Measurements from ENCODE around the gene DNAAF3.
A peak's percentile ranks its signal among the peaks of the same experiment; 100 is the strongest.

The DNAAF3 gene

DNA sequence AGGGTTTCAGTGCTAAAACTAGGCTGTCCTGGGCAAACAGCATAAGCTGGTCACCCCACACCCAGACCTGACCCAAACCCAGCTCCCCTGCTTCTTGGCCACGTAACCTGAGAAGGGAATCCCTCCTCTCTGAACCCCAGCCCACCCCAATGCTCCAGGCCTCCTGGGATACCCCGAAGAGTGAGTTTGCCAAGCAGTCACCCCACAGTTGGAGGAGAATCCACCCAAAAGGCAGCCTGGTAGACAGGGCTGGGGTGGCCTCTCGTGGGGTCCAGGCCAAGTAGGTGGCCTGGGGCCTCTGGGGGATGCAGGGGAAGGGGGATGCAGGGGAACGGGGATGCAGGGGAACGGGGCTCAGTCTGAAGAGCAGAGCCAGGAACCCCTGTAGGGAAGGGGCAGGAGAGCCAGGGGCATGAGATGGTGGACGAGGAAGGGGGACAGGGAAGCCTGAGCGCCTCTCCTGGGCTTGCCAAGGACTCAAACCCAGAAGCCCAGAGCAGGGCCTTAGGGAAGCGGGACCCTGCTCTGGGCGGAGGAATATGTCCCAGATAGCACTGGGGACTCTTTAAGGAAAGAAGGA is 51.8 kb downstream of the DNAAF3 start:
- Histone ChIP-seq H3K4me3 (ENCODE audit: low read depth, low read length) (no peak overlapping the region), H3K9ac (ENCODE audit: low read length) (no peak overlapping the region), H3K4me1 (ENCODE audit: control insufficient read depth, insufficient read depth, low read length) (peaks cover 24% of the 10 kb centered on the region), H3K9me3 (ENCODE audit: control insufficient read depth, insufficient read depth, low read depth, low read length) (no peaks in the 10 kb centered on the region), H3K27ac (ENCODE audit: low read depth, low read length) (no peak overlapping the region), H3K27me3 (ENCODE audit: control insufficient read depth, insufficient read depth, low read length) (no peaks in the 10 kb centered on the region), H3K36me3 (ENCODE audit: control insufficient read depth, insufficient read depth, low read length) (peaks cover 9% of the 10 kb centered on the region)

DNA sequence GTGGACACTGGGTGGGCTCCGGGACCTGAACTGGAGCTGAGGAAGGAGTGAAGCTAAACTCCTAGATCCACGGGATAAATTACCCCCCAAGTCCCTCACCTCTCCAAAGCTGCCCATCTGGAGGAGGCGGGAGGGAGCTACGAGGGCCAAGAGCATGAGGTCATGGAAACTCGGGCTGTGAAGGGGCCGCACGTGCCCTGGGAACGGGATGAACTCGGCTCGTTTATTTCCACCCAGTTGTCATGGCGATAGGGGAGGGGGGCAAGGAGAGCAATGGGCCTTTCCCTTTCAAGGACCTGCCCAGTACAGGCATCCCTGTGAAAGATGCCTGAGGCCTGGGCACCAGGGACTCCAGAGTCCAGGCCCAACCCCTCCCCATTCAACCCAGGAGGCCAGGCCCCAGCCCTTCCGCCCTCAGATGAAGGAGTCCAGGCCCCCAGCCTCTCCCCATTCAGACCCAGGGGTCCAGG is 52.8 kb downstream of the DNAAF3 start:
- H3K27ac ChIP-seq (ENCODE audit: low read depth, low read length): peak overlapping the region; percentile 67; the same call in 1 of the 2 replicates

DNA sequence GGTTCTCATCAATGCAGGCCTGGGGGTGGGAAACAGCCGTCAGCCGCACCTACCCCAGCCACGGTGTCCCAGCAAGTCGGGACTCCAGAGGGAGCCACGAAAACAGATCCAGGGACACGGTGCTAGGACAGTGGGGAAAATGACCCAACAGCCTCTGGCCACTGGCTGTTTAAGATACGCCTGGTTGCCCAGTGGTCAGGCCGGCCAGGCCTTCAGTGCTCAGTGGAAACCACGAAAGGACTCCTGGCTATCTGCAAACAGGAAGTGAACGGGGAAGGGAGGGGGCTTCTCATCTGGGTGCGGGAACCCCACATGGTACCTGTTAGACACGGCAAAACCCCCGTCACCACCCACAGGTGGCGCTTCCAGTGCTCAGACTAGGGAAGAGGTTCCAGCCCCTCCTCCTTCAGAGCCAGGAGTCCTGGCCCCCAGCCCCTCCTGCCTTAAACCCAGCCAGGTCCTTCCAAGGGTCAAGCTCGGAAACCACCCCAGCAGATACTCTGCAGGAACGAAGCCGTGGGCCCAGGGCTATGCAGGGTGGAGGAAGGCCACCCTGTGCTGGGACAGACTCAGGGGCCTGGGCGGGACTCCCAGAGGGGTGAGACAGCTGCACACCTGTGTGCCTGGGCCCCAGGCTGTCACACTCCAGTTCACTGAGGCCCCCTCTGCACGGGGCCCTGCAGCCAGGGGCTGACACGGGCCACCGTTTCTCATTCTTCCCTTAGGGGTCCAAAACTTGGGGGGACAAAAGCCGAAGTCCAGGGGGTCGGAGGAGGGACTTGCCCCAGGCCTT is 53.4 kb downstream of the DNAAF3 start:
- H3K4me1 ChIP-seq (ENCODE audit: control insufficient read depth, insufficient read depth, low read length): peaks cover 24% of the 10 kb centered on the region
- H3K36me3 ChIP-seq (ENCODE audit: control insufficient read depth, insufficient read depth, low read length): peaks cover 19% of the 10 kb centered on the region
- H3K4me3 ChIP-seq (ENCODE audit: low read depth, low read length): no peak overlapping the region
- peak overlapping the region; percentile 59 for H3K9ac ChIP-seq (ENCODE audit: low read length)
- no peaks in the 10 kb centered on the region for H3K9me3 ChIP-seq (ENCODE audit: control insufficient read depth, insufficient read depth, low read depth, low read length)
- H3K27ac ChIP-seq (ENCODE audit: low read depth, low read length): peak overlapping the region; percentile 67; the same call in 1 of the 2 replicates
- H3K27me3 ChIP-seq (ENCODE audit: control insufficient read depth, insufficient read depth, low read length): no peaks in the 10 kb centered on the region

More for the DNA sequence above, 52.8 kb downstream of the DNAAF3 start:
- H3K9ac ChIP-seq (ENCODE audit: low read length): peak overlapping the region; percentile 59
- no peaks in the 10 kb centered on the region for H3K27me3 ChIP-seq (ENCODE audit: control insufficient read depth, insufficient read depth, low read length)
- H3K4me1 ChIP-seq (ENCODE audit: control insufficient read depth, insufficient read depth, low read length): peaks cover 24% of the 10 kb centered on the region
- peaks cover 19% of the 10 kb centered on the region for H3K36me3 ChIP-seq (ENCODE audit: control insufficient read depth, insufficient read depth, low read length)
- no peak overlapping the region for H3K4me3 ChIP-seq (ENCODE audit: low read depth, low read length)
- no peaks in the 10 kb centered on the region for H3K9me3 ChIP-seq (ENCODE audit: control insufficient read depth, insufficient read depth, low read depth, low read length)

DNA sequence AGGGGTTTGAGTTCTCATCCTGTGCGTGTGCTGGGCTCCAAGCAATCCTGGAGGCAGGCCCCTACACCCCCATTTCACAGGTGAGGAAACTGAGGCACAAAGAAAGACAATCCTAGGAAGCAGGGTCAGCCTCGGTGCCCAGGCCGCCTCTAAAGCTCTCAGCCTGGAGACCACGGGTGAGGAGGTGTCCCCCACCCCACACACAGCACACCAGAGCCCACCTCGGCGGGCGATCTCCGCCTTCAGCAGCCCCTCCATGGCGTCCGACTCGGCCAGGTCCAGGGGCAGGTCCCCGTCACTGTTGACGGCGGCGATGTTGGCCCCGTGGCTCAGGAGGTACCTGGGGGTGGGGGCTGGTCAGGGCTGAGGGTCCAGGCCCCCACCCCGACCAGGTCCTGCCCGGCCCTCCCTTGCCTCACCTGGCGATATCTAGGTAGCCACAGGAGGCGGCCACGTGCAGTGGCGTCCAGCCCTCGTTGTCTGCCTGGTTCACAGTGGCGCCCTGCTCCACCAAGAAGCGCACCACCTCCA is 54.1 kb downstream of the DNAAF3 start:
- Histone ChIP-seq H3K36me3 (ENCODE audit: control insufficient read depth, insufficient read depth, low read length) (peaks cover 19% of the 10 kb centered on the region), H3K9me3 (ENCODE audit: control insufficient read depth, insufficient read depth, low read depth, low read length) (no peaks in the 10 kb centered on the region), H3K4me3 (ENCODE audit: low read depth, low read length) (no peak overlapping the region), H3K9ac (ENCODE audit: low read length) (no peak overlapping the region), H3K27ac (ENCODE audit: low read depth, low read length) (no peak overlapping the region), H3K27me3 (ENCODE audit: control insufficient read depth, insufficient read depth, low read length) (no peaks in the 10 kb centered on the region), H3K4me1 (ENCODE audit: control insufficient read depth, insufficient read depth, low read length) (peaks cover 24% of the 10 kb centered on the region)

DNA sequence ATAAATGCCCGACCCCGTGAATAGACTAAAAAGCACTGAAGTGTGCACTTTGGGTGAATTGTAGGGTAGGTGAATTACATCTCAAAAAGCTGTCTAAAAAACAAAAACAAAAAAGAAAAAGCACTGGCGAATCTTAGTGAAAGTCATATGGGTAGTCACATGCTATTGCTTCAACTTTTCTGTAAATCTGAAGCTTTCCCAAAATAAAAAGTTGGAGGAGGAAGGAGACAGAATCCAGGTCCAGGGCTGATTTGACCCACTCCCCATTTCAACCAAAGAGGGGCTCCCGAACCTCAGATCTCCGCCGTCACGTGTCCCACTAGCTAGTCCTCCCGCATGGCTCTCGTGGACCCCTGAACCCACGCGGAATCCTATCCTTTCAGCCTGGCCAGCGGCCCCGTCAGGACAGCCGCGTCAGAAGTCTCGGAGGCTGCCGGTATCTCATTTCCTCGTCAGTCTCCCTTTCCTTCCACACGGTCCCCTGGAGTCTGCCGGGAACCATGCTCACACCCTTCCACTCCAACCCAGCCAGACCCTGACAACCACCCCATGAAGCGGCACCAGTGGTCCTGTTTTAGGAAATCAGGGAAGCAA is 55.1 kb downstream of the DNAAF3 start:
- Histone ChIP-seq H3K9me3 (ENCODE audit: control insufficient read depth, insufficient read depth, low read depth, low read length) (no peaks in the 10 kb centered on the region), H3K36me3 (ENCODE audit: control insufficient read depth, insufficient read depth, low read length) (peaks cover 19% of the 10 kb centered on the region), H3K27ac (ENCODE audit: low read depth, low read length) (no peak overlapping the region), H3K4me1 (ENCODE audit: control insufficient read depth, insufficient read depth, low read length) (peaks cover 21% of the 10 kb centered on the region), H3K4me3 (ENCODE audit: low read depth, low read length) (no peak overlapping the region), H3K27me3 (ENCODE audit: control insufficient read depth, insufficient read depth, low read length) (no peaks in the 10 kb centered on the region), H3K9ac (ENCODE audit: low read length) (no peak overlapping the region)

DNA sequence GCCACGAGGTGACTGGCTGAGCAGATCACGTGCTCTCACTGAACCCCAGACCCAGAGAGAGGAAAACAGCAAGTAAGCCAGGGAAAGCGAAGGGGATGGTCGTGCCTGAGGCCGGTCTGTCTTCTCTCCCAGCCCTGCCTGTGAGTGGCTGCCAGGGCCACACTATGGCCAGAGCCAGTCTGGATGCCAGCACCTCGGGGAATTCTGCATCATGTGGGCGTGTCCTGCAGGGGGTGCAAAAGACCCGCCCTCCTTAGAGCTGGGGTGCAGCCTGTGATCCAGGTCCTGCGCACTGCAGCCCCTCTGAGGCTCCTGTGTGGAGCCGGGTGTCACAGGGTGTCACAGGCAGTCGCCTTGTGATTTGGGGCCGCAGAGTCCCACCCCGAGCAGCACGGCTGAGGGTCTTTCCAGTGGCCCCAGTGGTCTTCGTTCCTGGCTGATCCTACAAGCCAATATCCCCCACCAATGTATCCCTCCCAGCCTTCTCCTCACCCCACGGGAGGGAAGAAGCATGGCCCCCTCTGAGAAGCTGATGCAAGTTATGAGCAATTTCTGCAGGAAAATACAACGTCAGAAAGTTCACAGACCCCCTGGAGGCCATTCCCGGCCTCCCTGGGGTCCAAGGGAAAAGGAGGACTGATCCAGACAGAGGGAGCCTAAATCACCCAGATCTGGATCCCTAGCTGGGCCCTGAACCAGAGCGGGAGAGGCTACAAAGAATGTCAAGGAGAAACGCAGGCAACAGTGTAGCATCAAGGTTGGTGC is 56.7 kb downstream of the DNAAF3 start:
- no peak overlapping the region for H3K27ac ChIP-seq (ENCODE audit: low read depth, low read length)
- no peaks in the 10 kb centered on the region for H3K27me3 ChIP-seq (ENCODE audit: control insufficient read depth, insufficient read depth, low read length)
- no peak overlapping the region for H3K4me3 ChIP-seq (ENCODE audit: low read depth, low read length)
- no peak overlapping the region for H3K9ac ChIP-seq (ENCODE audit: low read length)
- no peaks in the 10 kb centered on the region for H3K9me3 ChIP-seq (ENCODE audit: control insufficient read depth, insufficient read depth, low read depth, low read length)
- H3K4me1 ChIP-seq (ENCODE audit: control insufficient read depth, insufficient read depth, low read length): peaks cover 12% of the 10 kb centered on the region
- H3K36me3 ChIP-seq (ENCODE audit: control insufficient read depth, insufficient read depth, low read length): peaks cover 20% of the 10 kb centered on the region
